GM23338 (cell line): ENCODE measurements around the gene ACBD7. TPM values are rescaled to one million over a fixed set of nuclear protein-coding genes. Genes with fewer than 3 reads are reported as not detected.

ENCODE experiments used
- ATAC-seq: fragments of 200-7000 bp; cut with Tn5 transposase; 3 replicates; pipeline ENCODE4 v1.9.1; 2020
- DNase-seq: peaks from one replicate; pipeline ENCODE4 v3.0.0-alpha.2; 2015; ENCODE audit warnings: low spot score
- H2AFZ ChIP-seq: fragments of 200-600 bp; sonication (generic); 2 replicates; pipeline ENCODE4 v1.8.0; 2016; ENCODE audit warnings: antibody characterized with exemption, mild to moderate bottlenecking, moderate library complexity
- H3F3A ChIP-seq: fragments of 200-600 bp; sonication (generic); replicated peaks from 2 replicates; pipeline ENCODE4 v1.8.0; 2017; ENCODE audit warnings: antibody characterized with exemption, mixed run types, low read depth
- H3K27ac ChIP-seq: fragments of 200-600 bp; sonication (generic); 2 replicates; pipeline ENCODE4 v1.6.1; 2016; ENCODE audit warnings: low read depth
- H3K27me3 ChIP-seq: fragments of 200-600 bp; sonication (generic); 2 replicates; pipeline ENCODE4 v1.8.0; 2016; ENCODE audit warnings: mild to moderate bottlenecking, mixed run types, moderate library complexity; ENCODE audit not compliant: insufficient read depth
- H3K36me3 ChIP-seq: fragments of 200-600 bp; sonication (generic); 2 replicates; pipeline ENCODE4 v1.8.0; 2016; ENCODE audit warnings: mild to moderate bottlenecking; ENCODE audit not compliant: insufficient read depth
- H3K4me1 ChIP-seq: fragments of 200-600 bp; sonication (generic); 2 replicates; pipeline ENCODE4 v1.8.0; 2016; ENCODE audit warnings: mild to moderate bottlenecking, moderate library complexity; ENCODE audit not compliant: insufficient read depth
- H3K4me2 ChIP-seq: fragments of 200-600 bp; sonication (generic); 2 replicates; pipeline ENCODE4 v1.7.1; 2017; ENCODE audit warnings: mixed run types
- H3K4me3 ChIP-seq: fragments of 200-600 bp; sonication (generic); 2 replicates; pipeline ENCODE4 v1.6.1; 2016; ENCODE audit warnings: mixed run types
- H3K79me2 ChIP-seq: fragments of 200-600 bp; sonication (generic); replicated peaks from 2 replicates; pipeline ENCODE4 v1.8.0; 2017; ENCODE audit warnings: mild to moderate bottlenecking; ENCODE audit not compliant: insufficient read depth
- H3K9me2 ChIP-seq: fragments of 200-600 bp; sonication (generic); 2 replicates; pipeline ENCODE4 v1.8.0; 2017; ENCODE audit not compliant: insufficient read depth
- H4K20me1 ChIP-seq: fragments of 200-600 bp; sonication (generic); replicated peaks from 2 replicates; pipeline ENCODE4 v1.8.0; 2017; ENCODE audit warnings: mild to moderate bottlenecking; ENCODE audit not compliant: insufficient read depth
- H3K27ac Mint-ChIP-seq: 2 replicates; pipeline ENCODE4 v1.8.0; 2020; ENCODE audit warnings: inconsistent platforms, mild to moderate bottlenecking, moderate library complexity, mixed read lengths
- H3K27me3 Mint-ChIP-seq: 3 replicates; pipeline ENCODE4 v1.8.0; 2022; ENCODE audit warnings: low read depth, mild to moderate bottlenecking, moderate library complexity, mixed read lengths, inconsistent platforms; ENCODE audit not compliant: insufficient read depth, poor library complexity
- H3K36me3 Mint-ChIP-seq: 3 replicates; pipeline ENCODE4 v1.8.0; 2021; ENCODE audit warnings: low read depth, mild to moderate bottlenecking, inconsistent platforms, moderate library complexity, mixed read lengths
- H3K4me1 Mint-ChIP-seq: 3 replicates; pipeline ENCODE4 v1.8.0; 2020; ENCODE audit warnings: mild to moderate bottlenecking, inconsistent platforms, mixed read lengths
- H3K4me3 Mint-ChIP-seq: 3 replicates; pipeline ENCODE4 v1.8.0; 2021; ENCODE audit warnings: moderate library complexity, mild to moderate bottlenecking, inconsistent platforms, mixed read lengths
- H3K9me3 Mint-ChIP-seq: 3 replicates; pipeline ENCODE4 v1.8.0; 2020; ENCODE audit warnings: moderate library complexity, mild to moderate bottlenecking, inconsistent platforms, mixed read lengths
- ETS1 ChIP-seq: IDR thresholded peaks from 2 replicates; pipeline ENCODE4 v1.6.1; 2016; ENCODE audit warnings: antibody characterized with exemption
- EZH2 ChIP-seq: fragments of 200-600 bp; sonication (generic); IDR thresholded peaks from one replicate; pipeline ENCODE4 v1.8.0; 2017; ENCODE audit warnings: antibody characterized with exemption, mild to moderate bottlenecking, low read depth; ENCODE audit not compliant: unreplicated experiment
- JUNB ChIP-seq: IDR thresholded peaks from one replicate; pipeline ENCODE4 v1.6.1; 2016; ENCODE audit warnings: antibody characterized with exemption; ENCODE audit not compliant: unreplicated experiment
- NANOG ChIP-seq: IDR thresholded peaks from 2 replicates; pipeline ENCODE4 v1.6.1; 2016; ENCODE audit warnings: antibody characterized with exemption, borderline replicate concordance
- POLR2AphosphoS5 ChIP-seq: IDR thresholded peaks from 2 replicates; pipeline ENCODE4 v1.6.1; 2016; ENCODE audit warnings: antibody characterized with exemption, low read depth
- ZNF462 ChIP-seq: fragments of 250-450 bp; sonication (Bioruptor Pico); IDR thresholded peaks from 2 replicates; pipeline ENCODE4 v1.5.0; 2020; ENCODE audit warnings: mild to moderate bottlenecking, moderate library complexity
- polyA plus RNA-seq: library from polyadenylated mRNA; unstranded; fragments of >200 nt; fragmentation: Nextera tagmentation; extraction: Ambion mirVana; gene quantifications from 2 replicates; pipeline ENCODE4 v1.2.1, GENCODE V29; 2016
- total RNA-seq: library from RNA; depleted of rRNA; stranded (reverse); fragments of >200 nt; shearing (Covaris generic); gene quantifications from 2 replicates; pipeline ENCODE4 v1.2.3, GENCODE V29; 2014

ACBD7 gene
- total and polyA plus RNA-seq, 2 experiments from 2014 or later = 2.8 to 14.7 TPM

- no peak for TF ChIP-seq ZNF462 (CRISPR knock-in tag)
- TF ChIP-seq JUNB = no peak
- TF ChIP-seq NANOG = no peak
These were observed 31.9 kb upstream of the ACBD7 start (continued) for GRCh38 chr10:15120523-15120922.

GRCh38 chr10:15118615-15119014 is 30.0 kb upstream of the ACBD7 start:
- Histone ChIP-seq H3K27ac (no peak overlapping the region), H4K20me1 (no peaks in the 10 kb centered on the region; the same call in 1 of the 2 replicates), H3F3A (no peaks in the 10 kb centered on the region), H3K4me1 (no peaks in the 10 kb centered on the region), H2AFZ (no peak overlapping the region), H3K79me2 (no peaks in the 10 kb centered on the region), H3K27me3 (no peaks in the 10 kb centered on the region), H3K4me2 (no peak overlapping the region), H3K4me3 (no peak overlapping the region), H3K36me3 (peaks cover 10% of the 10 kb centered on the region; the same call in 1 of the 2 replicates), H3K9me2 (no peaks in the 10 kb centered on the region)
- no peaks in the 10 kb centered on the region for H3K9me3 Mint-ChIP-seq
- ATAC-seq = no peak
- H3K27me3 Mint-ChIP-seq = no peaks in the 10 kb centered on the region
- H3K27ac Mint-ChIP-seq = no peak overlapping the region
- TF ChIP-seq NANOG (no peak), POLR2AphosphoS5 (no peak), JUNB (no peak), ETS1 (no peak), EZH2 (no peak)
- H3K4me3 Mint-ChIP-seq = no peak overlapping the region
- H3K4me1 Mint-ChIP-seq = no peaks in the 10 kb centered on the region
- peaks cover 19% of the 10 kb centered on the region for H3K36me3 Mint-ChIP-seq
- DNase-seq = no peak
